MM.1S (cell line): ENCODE results near the gene CPXM2.

Experiments
- DNase-seq: peaks from one replicate; pipeline ENCODE4 v3.0.0-alpha.2; 2015
- H2AFZ ChIP-seq: fragments of 300-600 bp; sonication (generic); 2 replicates; pipeline ENCODE4 v1.6.0; 2016; ENCODE audit warnings: antibody characterized with exemption, low read length
- H3F3A ChIP-seq: fragments of 300-600 bp; sonication (generic); 2 replicates; pipeline ENCODE4 v1.6.1; 2016; ENCODE audit warnings: mild to moderate bottlenecking, antibody characterized with exemption, low read length, moderate library complexity, mixed read lengths; ENCODE audit not compliant: insufficient read depth
- H3K27ac ChIP-seq: fragments of 300-600 bp; sonication (generic); 2 replicates; pipeline ENCODE4 v1.5.1; 2016; ENCODE audit warnings: mild to moderate bottlenecking, low read length
- H3K27me3 ChIP-seq: fragments of 300-600 bp; sonication (generic); replicated peaks from 2 replicates; pipeline ENCODE4 v1.6.0; 2016; ENCODE audit warnings: low read length; ENCODE audit not compliant: insufficient read depth
- H3K36me3 ChIP-seq: fragments of 300-600 bp; sonication (generic); replicated peaks from 2 replicates; pipeline ENCODE4 v1.6.1; 2016; ENCODE audit warnings: mild to moderate bottlenecking, low read length, mixed read lengths; ENCODE audit not compliant: insufficient read depth
- H3K4me1 ChIP-seq: fragments of 300-600 bp; sonication (generic); 2 replicates; pipeline ENCODE4 v1.6.1; 2016; ENCODE audit warnings: low read length, mixed read lengths
- H3K4me2 ChIP-seq: fragments of 300-600 bp; sonication (generic); 2 replicates; pipeline ENCODE4 v1.6.0; 2016; ENCODE audit warnings: low read depth, low read length
- H3K4me3 ChIP-seq: fragments of 300-600 bp; sonication (generic); 2 replicates; pipeline ENCODE4 v1.5.1; 2016; ENCODE audit warnings: low read length, mixed read lengths
- H3K79me2 ChIP-seq: fragments of 300-600 bp; sonication (generic); 2 replicates; pipeline ENCODE4 v1.6.1; 2016; ENCODE audit warnings: mixed run types, low read length, mixed read lengths
- H3K9ac ChIP-seq: fragments of 300-600 bp; sonication (generic); 2 replicates; pipeline ENCODE4 v1.6.1; 2016; ENCODE audit warnings: low read length, mixed read lengths
- H3K9me2 ChIP-seq: fragments of 300-600 bp; sonication (generic); replicated peaks from 2 replicates; pipeline ENCODE4 v1.6.1; 2016; ENCODE audit warnings: mild to moderate bottlenecking, low read length, mixed read lengths; ENCODE audit not compliant: insufficient read depth
- H3K9me3 ChIP-seq: fragments of 300-600 bp; sonication (generic); replicated peaks from 2 replicates; pipeline ENCODE4 v1.6.1; 2016; ENCODE audit warnings: mild to moderate bottlenecking, low read length, mixed read lengths; ENCODE audit not compliant: insufficient read depth
- H4K20me1 ChIP-seq: fragments of 300-600 bp; sonication (generic); 2 replicates; pipeline ENCODE4 v1.6.1; 2016; ENCODE audit warnings: mild to moderate bottlenecking, low read length, moderate library complexity, mixed read lengths; ENCODE audit not compliant: insufficient read depth
- EZH2 ChIP-seq: fragments of 300-600 bp; sonication (generic); optimal IDR thresholded peaks from 2 replicates; pipeline ENCODE3; 2017; ENCODE audit warnings: low read depth, mild to moderate bottlenecking, antibody characterized with exemption, low read length, mixed read lengths
- EZH2phosphoT487 ChIP-seq: fragments of 300-600 bp; sonication (generic); IDR thresholded peaks from 2 replicates; pipeline ENCODE4 v1.6.1; 2018; ENCODE audit warnings: antibody characterized with exemption, low read length
- TF ChIP-seq, protein P1 (sequence below): fragments of 300-600 bp; sonication (generic); IDR thresholded peaks from 2 replicates; pipeline ENCODE4 v1.5.1; 2016; ENCODE audit warnings: antibody characterized with exemption, low read length, mixed read lengths

The CPXM2 gene

DNA sequence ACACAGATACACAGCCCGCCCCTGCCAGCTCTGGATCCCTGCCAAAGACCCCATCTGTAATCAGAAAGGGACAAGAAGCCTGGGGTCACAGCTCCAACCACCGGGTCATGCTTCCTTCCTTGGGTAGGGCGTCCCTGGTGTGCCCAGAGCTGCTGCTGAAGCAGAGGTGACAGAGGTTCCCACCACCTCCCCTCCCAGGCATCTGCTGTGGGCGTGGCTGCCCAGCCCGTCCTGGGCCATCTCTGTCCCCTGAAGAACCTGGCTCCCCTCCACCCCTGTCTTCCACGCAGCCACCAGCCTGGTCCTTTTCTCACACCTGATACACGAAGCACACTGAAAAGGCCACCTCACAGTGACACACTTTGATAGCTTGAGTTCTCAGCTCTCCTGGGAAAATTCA lies 38.2 kb upstream of the CPXM2 start:
- no peak overlapping the region for H3K4me2 ChIP-seq
- no peak for TF ChIP-seq EZH2phosphoT487
- no peak for TF ChIP-seq EZH2
- TF ChIP-seq, protein P1, sequence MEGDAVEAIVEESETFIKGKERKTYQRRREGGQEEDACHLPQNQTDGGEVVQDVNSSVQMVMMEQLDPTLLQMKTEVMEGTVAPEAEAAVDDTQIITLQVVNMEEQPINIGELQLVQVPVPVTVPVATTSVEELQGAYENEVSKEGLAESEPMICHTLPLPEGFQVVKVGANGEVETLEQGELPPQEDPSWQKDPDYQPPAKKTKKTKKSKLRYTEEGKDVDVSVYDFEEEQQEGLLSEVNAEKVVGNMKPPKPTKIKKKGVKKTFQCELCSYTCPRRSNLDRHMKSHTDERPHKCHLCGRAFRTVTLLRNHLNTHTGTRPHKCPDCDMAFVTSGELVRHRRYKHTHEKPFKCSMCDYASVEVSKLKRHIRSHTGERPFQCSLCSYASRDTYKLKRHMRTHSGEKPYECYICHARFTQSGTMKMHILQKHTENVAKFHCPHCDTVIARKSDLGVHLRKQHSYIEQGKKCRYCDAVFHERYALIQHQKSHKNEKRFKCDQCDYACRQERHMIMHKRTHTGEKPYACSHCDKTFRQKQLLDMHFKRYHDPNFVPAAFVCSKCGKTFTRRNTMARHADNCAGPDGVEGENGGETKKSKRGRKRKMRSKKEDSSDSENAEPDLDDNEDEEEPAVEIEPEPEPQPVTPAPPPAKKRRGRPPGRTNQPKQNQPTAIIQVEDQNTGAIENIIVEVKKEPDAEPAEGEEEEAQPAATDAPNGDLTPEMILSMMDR, result no peak
- H3F3A ChIP-seq, result no peaks in the 10 kb centered on the region
- no peak overlapping the region for H3K27ac ChIP-seq
- H3K9ac ChIP-seq, result no peak overlapping the region
- H3K27me3 ChIP-seq, result no peaks in the 10 kb centered on the region
- no peaks in the 10 kb centered on the region for H3K36me3 ChIP-seq
- no peaks in the 10 kb centered on the region for H3K79me2 ChIP-seq
- H3K4me1 ChIP-seq, result no peaks in the 10 kb centered on the region; the same call in 1 of the 2 replicates
- no peak overlapping the region for H3K4me3 ChIP-seq
- no peak for DNase-seq
- H3K9me2 ChIP-seq, result no peaks in the 10 kb centered on the region
- no peaks in the 10 kb centered on the region for H3K9me3 ChIP-seq
- no peak overlapping the region for H2AFZ ChIP-seq
- H4K20me1 ChIP-seq, result no peaks in the 10 kb centered on the region

DNA sequence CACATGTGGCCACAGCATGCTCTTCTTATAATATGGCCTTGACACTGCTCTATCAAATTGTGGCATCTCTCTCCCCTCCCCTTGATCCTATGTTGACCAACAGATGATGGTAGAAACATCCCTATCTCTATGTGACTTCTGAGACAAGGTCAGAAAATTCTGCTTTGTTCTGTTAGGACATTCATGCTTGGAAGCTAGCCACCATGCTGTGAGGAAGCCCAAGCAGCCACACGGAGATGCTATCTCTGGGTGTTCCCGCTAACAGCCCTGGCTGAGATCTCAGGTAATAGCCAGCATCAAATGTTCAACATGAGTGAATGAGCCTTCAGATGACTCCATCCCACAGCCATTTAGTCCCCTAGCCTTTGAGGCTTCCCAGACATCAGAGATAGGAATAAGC lies 36.8 kb upstream of the CPXM2 start:
- no peak overlapping the region for H3K27ac ChIP-seq
- H3K4me1 ChIP-seq, result no peaks in the 10 kb centered on the region; the same call in 1 of the 2 replicates
- no peaks in the 10 kb centered on the region for H4K20me1 ChIP-seq
- no peak overlapping the region for H3K4me2 ChIP-seq
- TF ChIP-seq EZH2phosphoT487 (no peak), EZH2 (no peak)
- TF ChIP-seq, protein P1, result no peak
- no peaks in the 10 kb centered on the region for H3K9me2 ChIP-seq
- no peak overlapping the region for H3K9ac ChIP-seq
- no peak for DNase-seq
- H3K36me3 ChIP-seq, result no peaks in the 10 kb centered on the region
- no peaks in the 10 kb centered on the region for H3K9me3 ChIP-seq
- no peak overlapping the region for H2AFZ ChIP-seq
- H3K27me3 ChIP-seq, result no peaks in the 10 kb centered on the region
- no peak overlapping the region for H3K4me3 ChIP-seq
- no peaks in the 10 kb centered on the region for H3K79me2 ChIP-seq
- no peaks in the 10 kb centered on the region for H3F3A ChIP-seq

DNA sequence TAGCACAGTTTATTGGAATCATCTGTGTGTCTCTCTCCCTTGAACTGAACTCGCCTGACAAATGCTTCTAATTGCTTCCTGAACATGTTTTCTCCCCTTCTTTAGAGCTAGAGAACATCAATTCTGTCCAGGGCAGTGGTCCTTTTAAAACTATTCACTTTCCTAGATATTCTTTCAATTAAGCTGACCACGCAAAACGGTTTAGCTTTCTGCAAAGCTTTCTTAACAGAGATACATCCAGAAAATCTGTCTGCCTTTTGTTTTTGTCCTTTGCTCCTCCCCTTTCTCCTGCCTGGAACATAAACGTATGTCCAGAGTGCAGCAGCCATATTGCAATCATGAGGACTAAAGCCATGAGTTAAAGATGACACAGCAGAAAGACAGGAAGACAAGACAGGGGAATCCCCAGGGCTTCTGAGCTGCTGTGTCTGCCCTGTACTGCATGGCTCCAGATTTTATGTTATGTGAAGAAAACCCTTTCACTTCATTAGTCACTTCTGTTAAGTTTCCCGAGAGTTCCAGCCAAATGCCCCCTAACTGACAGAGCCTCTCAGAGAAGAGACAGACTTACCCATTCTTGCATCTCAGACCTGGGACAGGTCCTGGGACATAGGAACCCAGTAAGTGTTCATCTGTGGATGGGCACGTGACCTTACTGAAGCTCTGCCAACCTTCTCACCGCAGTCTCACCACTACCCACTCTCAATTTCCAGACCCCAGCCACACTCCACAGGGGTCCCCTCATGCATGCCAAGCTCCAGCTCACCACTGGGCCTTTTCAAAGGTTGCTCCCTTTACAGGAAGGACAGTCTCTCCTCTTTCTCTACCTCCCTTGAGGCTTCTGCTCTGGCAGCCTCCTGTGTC lies 35.0 kb upstream of the CPXM2 start:
- H3K79me2 ChIP-seq, result no peaks in the 10 kb centered on the region
- H3K9me3 ChIP-seq, result no peaks in the 10 kb centered on the region
- peak overlapping the region; percentile 21; the same call in 1 of the 2 replicates for H2AFZ ChIP-seq
- H3K4me3 ChIP-seq, result no peak overlapping the region
- no peak overlapping the region for H3K9ac ChIP-seq
- DNase-seq, result peak; percentile 64
- H3F3A ChIP-seq, result no peaks in the 10 kb centered on the region
- TF ChIP-seq, protein P1, result no peak
- no peak for TF ChIP-seq EZH2
- no peak for TF ChIP-seq EZH2phosphoT487
- no peaks in the 10 kb centered on the region for H3K27me3 ChIP-seq
- H3K9me2 ChIP-seq, result no peaks in the 10 kb centered on the region
- H3K27ac ChIP-seq, result no peak overlapping the region
- H3K4me2 ChIP-seq, result no peak overlapping the region
- H4K20me1 ChIP-seq, result no peaks in the 10 kb centered on the region
- H3K36me3 ChIP-seq, result no peaks in the 10 kb centered on the region
- no peaks in the 10 kb centered on the region; the same call in 1 of the 2 replicates for H3K4me1 ChIP-seq
